CMK (cell line): ENCODE measurements around the gene PRR36.
A peak's percentile ranks its signal among the peaks of the same experiment; 100 is the strongest.

Experiments used
- DNase-seq: peaks from one replicate; pipeline ENCODE4 v3.0.0-alpha.2; 2010; ENCODE audit warnings: low read depth

The PRR36 gene

GRCh38 chr19:7871437-7872305 lies 2.5 kb downstream of the PRR36 start:
- DNase-seq: peak; percentile 97

- DNase-seq: peak; percentile 97
These were observed 3.4 kb downstream of the PRR36 start for GRCh38 chr19:7870571-7871436.

GRCh38 chr19:7869910-7870511 lies 4.2 kb downstream of the PRR36 start:
- peak; percentile 90 for DNase-seq

GRCh38 chr19:7869453-7869909 lies 4.7 kb downstream of the PRR36 start:
- no peak for DNase-seq

GRCh38 chr19:7868671-7869452 lies 5.3 kb downstream of the PRR36 start:
- peak; percentile 75 for DNase-seq

- DNase-seq: no peak
These were observed 5.9 kb downstream of the PRR36 start for GRCh38 chr19:7868326-7868670.

GRCh38 chr19:7867092-7867844 lies 6.9 kb downstream of the PRR36 start:
- no peak for DNase-seq

- DNase-seq: no peak
These were observed 7.6 kb downstream of the PRR36 start for GRCh38 chr19:7866399-7867091.

- DNase-seq: no peak
These were observed 8.8 kb downstream of the PRR36 start for GRCh38 chr19:7865262-7865911.

- DNase-seq: no peak
These were observed 9.5 kb downstream of the PRR36 start for GRCh38 chr19:7864690-7865074.

GRCh38 chr19:7863971-7864689 lies 10.1 kb downstream of the PRR36 start:
- no peak for DNase-seq

GRCh38 chr19:7863157-7863970 lies 10.8 kb downstream of the PRR36 start:
- DNase-seq: no peak

GRCh38 chr19:7862413-7862951 lies 11.7 kb downstream of the PRR36 start:
- DNase-seq: peak; percentile 75

GRCh38 chr19:7861619-7862412 lies 12.4 kb downstream of the PRR36 start:
- DNase-seq: no peak

- DNase-seq: no peak
These were observed 13.2 kb downstream of the PRR36 start for GRCh38 chr19:7860714-7861618.
